Breast epithelium (tissue), 3 donors: ENCODE results near the gene MAML3.

Experiments used
- CTCF ChIP-seq, 3 donors: fragments of 450-650 bp; IDR thresholded peaks; one replicate each; pipeline ENCODE4 v1.5.1; 2016 to 2017; ENCODE audit warnings: antibody characterized with exemption in 3 of 3, mild to moderate bottlenecking in 3 of 3, moderate library complexity in 3 of 3
- POLR2A ChIP-seq: fragments of 450-650 bp; IDR thresholded peaks from one replicate; pipeline ENCODE4 v1.6.1; 2016; ENCODE audit warnings: antibody characterized with exemption, mild to moderate bottlenecking, moderate library complexity
- POLR2AphosphoS5 ChIP-seq, 3 donors: sonication (generic); formaldehyde crosslinking; IDR thresholded peaks; one replicate each; pipeline ENCODE4 v1.6.1; 2017; ENCODE audit warnings: antibody characterized with exemption in 3 of 3

GRCh38 chr4:139669335-139669734 is 484.6 kb downstream of the MAML3 start:
- TF ChIP-seq CTCF (IDR thresholded peaks at IDR 0.05) (no peak), POLR2A (no peak), POLR2AphosphoS5 (IDR thresholded peaks at IDR 0.05) (no peak)
